Epithelial cell of esophagus (primary cell): Measurements from ENCODE around the gene NR5A2.

Experiments used
- DNase-seq: peaks from one replicate; pipeline ENCODE4 v3.0.0; 2010; ENCODE audit warnings: low read depth
- H3K4me3 ChIP-seq: 2 replicates; pipeline ENCODE4 v1.5.1; 2011; ENCODE audit warnings: mild to moderate bottlenecking, low read length, control low read depth
- CTCF ChIP-seq: IDR thresholded peaks from 2 replicates; pipeline ENCODE4 v1.5.1; 2011; ENCODE audit warnings: low read depth, mild to moderate bottlenecking, low read length, control low read depth, inconsistent platforms; ENCODE audit not compliant: insufficient read depth; ENCODE audit errors: missing control alignments

The NR5A2 gene

DNA sequence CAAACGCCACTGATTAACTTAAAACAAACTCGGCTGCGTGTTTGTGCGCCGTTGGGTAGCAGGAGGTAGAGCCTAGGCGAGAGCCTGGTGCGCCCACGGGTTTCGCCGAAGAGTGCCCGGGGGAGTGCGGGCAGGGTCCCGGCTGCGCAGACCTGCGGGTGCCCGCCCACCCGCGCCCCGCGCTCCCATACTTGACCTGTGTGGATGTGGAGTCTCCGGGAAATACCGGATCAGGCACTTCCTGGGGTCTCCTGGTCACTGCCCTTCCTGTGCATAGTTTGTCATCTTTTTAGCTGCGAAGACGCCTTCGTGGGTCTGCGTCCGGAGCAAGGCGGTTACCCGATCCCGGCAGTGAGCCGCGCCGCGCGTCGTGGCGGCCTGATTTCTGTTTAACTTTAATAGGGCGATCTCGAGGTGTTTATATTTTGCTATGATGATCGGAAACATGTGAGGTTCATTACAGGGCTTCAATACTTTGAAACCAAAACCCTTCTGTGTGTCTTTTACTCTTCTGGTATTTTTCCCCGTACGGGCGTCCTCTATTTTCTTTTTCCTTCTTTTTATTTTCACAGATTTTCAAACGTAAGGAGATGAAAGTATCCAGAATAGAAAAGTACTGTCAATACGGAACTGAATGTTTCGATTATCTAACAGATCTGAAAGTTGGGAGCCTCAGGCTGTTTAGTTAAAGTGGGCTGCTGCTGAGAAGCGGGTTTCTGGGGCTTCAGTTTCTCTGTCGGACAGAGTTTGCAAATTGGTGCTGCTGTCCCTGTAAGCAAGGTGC, 15.2 kb downstream of the NR5A2 start:
- no peak for DNase-seq
- H3K4me3 ChIP-seq = no peak overlapping the region
- TF ChIP-seq CTCF = no peak

DNA sequence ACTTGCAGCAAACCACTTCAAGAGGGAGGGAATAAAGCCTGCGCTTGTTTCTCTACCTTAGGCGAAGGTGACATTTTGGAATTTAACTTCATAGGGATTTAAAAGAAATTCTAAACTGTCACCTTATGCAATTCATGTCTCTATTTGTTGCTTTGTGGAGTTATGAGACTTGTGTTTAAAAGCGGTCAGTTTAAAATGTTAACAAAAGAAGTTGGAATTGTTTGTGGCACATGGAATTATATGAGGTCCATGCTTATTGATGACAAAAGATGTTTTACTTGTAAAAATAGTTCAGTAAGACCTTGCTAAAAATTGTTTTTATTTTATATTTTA, 15.8 kb downstream of the NR5A2 start:
- no peak overlapping the region for H3K4me3 ChIP-seq
- no peak for TF ChIP-seq CTCF
- no peak for DNase-seq

- no peak overlapping the region for H3K4me3 ChIP-seq
- no peak for TF ChIP-seq CTCF
- no peak for DNase-seq
Measured at GRCh38 chr1:200046115-200046514, 18.6 kb downstream of the NR5A2 start.

GRCh38 chr1:200048244-200048643, 20.7 kb downstream of the NR5A2 start:
- no peak overlapping the region for H3K4me3 ChIP-seq
- no peak for DNase-seq
- TF ChIP-seq CTCF = no peak

- H3K4me3 ChIP-seq = no peak overlapping the region
- no peak for DNase-seq
- TF ChIP-seq CTCF = no peak
Measured at GRCh38 chr1:200049810-200050209, 22.3 kb downstream of the NR5A2 start.

- TF ChIP-seq CTCF = no peak
Measured at GRCh38 chr1:200051620-200052019, 24.1 kb downstream of the NR5A2 start.

DNA sequence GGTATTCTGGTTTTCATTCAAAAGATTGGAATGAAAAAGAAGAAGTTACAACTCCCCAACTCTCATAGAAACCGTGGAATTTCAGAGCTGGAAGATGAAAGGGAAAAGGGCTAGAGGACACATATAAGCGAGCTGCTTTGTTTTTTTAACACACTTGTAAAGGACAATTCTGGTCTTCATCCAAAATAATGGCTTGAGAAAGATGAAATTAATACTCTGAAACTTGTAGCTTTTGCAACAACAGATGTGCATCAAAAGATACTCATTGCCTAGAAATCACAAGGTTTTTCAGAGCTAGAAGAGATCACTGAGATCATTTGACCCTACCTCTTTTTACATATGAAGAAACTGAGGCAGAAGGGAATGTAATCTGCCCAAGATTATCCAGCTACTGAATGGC, 25.6 kb downstream of the NR5A2 start:
- no peak overlapping the region for H3K4me3 ChIP-seq
- no peak for TF ChIP-seq CTCF
- no peak for DNase-seq

More at GRCh38 chr1:200051620-200052019, 24.1 kb downstream of the NR5A2 start:
- H3K4me3 ChIP-seq = no peak overlapping the region
- no peak for DNase-seq
